NCI-H510A (cell line): ENCODE measurements around the gene ARID1B.

Experiments used
- DNase-seq: peaks from one replicate; lab custom pipeline; 2025; lab: John Stamatoyannopoulos, UW

ARID1B gene

DNA sequence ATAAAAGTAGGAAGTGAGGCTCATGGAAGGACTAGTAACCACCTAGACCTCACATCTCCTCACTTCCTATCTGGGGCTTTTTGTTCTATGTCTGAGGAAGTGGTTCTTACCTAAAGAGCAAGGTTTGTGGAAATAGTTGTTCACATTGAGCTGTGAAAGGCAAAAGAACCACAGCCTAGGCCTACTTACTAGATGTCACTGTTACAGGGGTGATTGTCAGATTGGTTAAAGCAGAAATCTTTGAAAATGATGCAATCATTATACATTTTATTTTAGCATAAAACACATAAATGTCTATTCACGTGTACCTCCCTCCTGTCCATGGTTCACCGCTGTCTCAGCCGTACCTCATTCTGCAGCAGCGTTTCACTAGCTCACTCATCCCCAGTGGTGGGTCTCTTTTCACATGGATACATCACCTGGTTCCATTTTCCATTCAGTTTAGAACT, 277.4 kb downstream of the ARID1B start:
- DNase-seq = no peak

DNA sequence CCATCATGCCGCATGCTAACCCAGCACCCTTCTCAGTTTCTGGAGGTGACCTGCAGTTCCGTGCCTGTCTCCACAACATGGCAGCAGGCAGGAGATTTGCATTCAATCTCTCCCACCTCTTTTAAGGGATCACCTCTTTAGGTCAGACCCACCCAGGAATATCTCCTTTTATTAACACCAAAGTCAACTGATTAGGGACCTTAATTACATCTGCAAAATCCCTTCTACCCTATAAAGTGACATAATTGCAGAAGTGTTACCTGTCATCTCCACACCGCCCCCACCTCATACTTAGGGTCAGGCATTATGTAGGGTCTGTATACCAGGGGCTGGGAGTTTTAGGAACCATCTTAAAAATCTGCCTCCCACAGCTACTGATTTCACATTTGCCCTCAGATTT, 278.7 kb downstream of the ARID1B start:
- DNase-seq = no peak

DNA sequence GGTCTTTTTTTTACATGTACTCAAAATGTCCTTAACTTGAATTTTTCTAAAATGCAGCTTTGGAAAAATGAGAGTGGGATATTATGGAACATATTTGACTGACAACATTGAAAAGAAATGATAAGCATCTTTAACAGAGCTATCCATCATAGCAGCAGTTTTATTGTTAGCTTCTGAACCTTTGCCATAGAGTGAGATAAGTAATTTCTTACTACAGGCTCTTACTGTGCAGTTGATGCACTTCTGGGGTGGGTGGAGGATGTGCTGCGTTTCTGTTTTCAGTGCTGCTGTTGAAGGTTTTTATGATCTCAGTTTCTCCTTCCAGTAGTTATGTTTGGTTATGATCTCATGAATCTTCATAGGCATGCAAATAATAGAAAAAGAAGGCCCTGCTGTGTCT, 279.1 kb downstream of the ARID1B start:
- DNase-seq = no peak

DNA sequence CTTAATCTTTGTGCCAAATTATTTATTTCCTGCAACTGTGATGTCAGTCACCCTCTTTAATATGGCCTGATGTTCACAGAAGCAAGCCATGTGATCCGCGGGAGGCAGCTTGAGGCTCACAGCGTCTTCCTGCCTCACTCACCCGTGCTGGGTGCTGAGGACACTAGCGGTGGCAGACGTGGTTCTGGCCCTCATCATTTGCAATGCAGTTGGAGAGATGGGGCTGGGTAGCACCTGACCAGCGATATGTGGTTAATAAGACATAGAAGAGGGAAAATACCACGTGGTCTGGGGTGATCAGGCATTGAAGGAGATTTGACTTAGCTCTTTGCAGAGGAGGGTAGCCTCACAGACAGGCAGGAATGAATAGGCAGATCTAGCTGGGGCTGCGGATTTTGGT, 281.4 kb downstream of the ARID1B start:
- no peak for DNase-seq

DNA sequence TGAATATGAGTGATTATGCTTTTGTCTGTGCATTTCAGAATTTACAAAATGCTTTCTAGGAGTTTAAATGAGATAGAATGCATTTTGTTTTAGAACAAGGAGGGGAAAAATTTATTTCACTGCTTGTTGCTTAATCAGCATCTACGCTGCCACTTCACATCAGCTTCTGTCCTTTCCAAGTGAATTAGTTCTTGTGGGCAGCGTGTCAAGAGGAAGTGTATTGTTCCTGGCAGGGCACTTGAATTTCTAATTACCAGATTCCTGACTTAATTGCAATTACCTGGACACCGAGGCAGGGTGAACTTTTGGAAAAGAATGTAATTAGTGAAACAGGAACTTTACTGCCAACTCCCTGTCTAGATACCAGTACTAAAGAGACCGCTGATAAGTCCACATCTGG, 282.6 kb downstream of the ARID1B start:
- DNase-seq = no peak

DNA sequence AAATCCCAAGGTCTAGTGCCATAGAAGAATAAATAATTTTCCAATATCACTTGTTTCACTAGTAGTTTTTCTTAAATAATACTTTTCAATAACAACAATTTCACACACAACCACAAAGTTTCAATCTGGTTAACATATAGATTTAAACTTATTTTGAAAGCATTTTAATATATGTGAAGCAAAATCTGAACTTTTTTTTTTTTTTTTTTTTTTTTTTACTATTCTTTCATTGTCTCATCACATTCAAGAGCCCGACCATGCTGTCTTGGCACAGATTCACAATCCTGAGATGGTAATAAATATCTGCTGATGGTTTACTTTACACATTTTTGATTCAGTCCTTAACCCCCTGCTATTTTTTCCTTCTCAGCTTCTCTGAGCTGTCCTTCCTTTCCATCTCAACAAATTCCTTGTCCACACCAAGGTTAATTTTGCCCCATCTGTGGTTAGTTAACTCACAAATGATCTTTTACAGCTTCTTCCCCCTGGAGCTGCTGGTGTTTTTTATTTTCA, 283.3 kb downstream of the ARID1B start:
- DNase-seq = no peak

DNA sequence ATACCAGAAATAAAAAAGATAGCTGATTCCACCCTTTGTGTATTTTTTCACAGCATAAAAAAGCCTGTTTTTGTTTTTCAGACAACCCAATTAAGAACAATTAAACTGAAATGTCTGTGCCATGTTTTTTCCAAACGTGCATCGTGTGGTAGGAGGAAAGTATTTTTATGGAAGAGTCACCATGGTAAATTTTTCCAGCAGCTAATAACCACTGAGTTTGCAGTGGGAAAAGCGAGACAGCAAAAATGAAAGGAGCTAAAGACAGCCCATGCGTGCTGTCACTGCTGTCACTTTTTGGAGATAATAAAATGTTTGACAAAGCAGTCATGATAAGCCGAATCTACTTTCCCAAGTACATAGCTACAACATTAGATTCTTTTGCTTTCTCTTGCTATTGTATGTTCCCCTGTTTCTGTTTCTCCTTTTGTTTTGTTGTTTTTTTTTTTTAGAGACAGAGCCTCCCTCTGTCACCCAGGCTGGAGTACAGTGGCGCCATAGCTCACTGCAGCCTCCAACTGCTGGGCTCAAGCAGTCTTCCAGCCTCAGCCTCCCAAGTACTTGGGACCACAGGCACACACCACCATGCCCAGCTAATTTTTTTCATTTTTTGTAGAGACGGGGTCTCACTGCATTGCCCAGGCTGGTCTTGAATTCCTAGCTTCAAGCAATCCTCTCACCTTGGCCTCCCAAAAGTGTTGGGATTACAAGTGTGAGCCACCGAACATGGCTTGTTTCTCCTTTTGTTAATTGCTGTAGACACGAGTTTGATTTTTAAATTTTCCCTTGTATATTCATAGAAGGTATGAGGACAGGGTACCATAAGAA, 284.8 kb downstream of the ARID1B start:
- DNase-seq = no peak

DNA sequence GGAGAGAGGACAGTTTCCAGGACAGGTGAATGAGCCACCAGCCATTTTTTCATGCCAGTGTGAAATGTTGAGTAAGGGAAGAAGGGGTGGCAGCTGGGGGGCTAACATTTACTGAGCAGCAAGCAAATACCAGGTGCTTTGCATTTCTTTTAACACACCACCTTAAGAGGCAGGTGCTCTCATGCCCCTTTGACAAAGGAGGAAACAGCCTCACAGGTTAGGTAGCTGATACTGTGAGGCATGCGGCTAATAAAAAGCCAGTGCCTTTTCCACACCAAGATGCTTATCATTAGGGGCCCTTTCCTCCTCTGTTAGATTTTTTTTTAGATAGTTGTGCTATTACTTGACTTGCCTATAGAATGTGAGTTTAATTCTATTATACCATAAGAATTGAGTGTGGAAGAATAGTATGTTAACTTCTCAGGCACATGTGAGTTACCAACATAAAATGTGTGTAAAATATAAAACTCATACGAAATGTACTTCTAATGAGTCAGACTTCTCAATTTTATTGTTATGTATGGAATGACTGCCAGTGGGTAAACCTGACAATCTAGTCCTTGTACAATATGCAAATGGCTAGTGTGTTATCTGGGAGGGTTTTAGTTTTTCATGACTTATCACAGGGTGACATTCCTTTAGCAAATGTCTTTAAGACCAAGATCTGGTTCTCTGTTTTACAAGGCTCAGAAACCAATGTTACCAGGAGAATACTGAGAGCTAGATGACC, 286.2 kb downstream of the ARID1B start:
- DNase-seq = no peak

DNA sequence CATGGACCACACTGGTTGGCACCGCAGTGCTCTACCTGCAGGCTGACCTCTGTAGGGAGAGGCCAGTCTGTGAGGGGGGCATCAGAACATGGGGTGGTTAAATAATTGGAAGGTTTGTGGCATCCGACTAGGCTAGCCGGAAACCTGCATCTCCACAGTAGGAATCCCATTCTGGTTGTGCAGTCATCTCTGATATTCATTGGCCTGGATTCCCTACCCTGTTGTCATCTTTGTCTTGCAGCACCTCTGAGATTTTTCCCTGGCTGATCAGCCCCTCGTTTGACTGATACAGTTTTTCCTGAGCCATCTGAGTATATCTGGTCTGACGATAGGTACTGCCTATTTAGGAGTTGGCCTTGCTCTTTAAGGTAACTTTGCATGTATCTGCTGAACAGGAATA, 286.7 kb downstream of the ARID1B start:
- DNase-seq = no peak

DNA sequence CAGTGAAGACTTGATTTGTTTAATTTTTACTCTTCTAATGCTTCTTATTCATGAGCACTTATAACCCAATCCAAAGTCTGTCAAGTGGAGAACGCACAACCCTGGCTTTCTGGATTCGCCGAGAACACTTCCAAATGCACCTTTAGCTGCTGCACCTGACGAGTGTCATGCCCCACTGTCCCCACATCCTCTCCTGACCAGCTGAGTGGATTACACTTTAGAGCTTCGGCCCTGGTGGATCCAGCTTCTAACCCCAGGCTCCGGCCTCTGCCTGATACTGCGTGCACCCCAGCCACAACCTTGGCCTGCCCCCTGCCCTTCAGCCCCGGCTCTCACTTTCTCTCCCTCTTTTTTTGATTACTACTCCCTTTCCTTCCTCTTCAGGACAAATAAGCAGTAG, 287.3 kb downstream of the ARID1B start:
- no peak for DNase-seq

DNA sequence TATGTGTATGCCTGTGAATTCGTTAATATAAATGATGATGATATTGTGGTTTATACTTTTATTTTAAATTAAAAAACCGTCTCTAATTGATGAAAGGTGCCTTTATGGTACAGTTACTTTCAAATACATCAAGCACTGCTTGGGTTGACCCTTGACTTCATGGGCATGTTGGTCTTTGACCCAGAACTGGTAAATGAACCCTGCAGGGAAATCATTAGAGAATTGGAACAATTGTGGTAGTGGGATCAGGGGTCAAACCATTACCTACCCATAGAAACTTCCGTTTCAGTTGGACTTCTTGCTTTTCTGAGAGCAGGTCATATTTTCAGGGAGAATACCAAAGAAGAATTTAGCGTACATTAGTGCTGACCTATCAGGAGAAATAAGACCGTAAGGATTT, 288.2 kb downstream of the ARID1B start:
- DNase-seq = no peak

DNA sequence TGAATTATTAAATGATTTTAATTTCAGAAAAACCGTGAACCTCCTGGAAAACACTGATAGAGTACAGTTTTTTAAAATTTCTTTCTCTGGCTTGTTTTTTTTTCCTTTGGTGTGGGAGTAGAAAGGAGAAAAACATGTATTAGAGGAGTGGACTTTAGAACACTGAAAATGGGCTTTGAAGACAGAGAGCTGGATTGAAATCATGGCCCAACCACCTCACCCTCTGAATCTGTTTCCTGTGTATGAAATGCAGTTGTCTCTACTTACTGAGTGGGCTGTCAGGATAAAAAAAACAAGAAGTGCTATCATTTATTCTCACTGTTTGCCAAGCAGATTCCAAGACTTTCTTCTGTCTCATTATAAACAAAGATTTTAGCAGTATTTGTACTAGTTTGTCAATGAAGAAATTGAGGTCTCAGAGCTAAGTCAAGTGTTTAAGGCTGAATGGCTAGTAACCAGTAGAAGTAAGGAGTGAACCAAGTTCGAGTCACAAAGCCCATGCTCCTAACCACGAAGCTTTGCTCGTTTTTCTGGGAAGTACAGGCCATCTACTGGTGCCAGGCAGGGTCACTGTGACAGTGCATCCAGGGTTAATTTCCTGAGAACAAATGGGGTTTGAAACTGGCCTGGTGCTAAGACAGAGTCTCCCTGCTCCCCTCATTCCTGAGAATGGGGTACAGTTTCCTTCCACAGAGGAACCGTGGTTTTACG, 289.8 kb downstream of the ARID1B start:
- no peak for DNase-seq

DNA sequence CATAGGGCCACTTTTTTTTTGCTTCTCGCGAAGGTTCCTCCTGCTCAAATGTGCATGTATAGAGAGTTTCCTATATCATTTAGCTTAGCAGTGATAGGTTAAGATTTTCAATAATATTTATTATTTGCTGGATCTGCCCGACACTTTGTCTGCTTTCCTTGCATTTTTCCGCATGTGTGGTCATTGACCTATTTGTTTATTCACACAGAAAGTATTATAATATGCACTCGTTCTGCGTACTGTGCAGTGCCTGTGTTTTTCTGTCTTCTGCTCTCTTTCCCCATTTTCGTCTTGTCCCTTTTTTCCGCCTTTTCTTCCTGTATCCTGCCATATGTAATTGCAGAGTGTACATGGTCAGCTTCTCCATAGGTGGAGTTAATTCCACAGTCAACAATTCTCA, 290.3 kb downstream of the ARID1B start:
- no peak for DNase-seq

DNA sequence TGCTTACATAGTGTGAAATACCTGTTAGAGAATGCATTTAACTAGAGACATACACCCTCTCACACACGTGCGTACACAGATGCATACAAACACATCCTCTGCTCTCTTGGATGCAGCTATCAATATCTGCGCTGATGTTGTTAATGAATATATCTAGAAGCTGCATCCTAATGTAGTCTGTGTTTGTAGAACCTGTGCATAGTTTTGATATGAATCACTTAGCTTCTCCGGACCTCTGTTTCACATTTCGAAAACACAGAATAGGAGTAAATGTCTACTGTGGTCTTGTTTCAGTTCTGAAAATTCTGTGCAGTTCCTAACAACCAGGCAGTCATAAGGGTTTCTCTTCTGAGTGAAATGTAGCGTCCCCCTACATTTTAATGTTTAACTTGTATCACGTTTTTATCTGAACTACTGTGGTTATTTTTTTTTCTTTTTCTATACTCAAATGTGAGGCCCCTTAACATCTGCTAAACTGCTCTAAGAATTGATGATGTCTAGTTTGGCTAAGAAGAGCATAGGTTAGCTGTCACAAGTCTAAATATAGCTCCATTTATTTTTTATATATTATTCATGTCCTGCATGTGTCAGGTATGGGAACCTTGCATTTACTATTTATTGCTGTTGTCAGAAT, 291.6 kb downstream of the ARID1B start:
- no peak for DNase-seq

DNA sequence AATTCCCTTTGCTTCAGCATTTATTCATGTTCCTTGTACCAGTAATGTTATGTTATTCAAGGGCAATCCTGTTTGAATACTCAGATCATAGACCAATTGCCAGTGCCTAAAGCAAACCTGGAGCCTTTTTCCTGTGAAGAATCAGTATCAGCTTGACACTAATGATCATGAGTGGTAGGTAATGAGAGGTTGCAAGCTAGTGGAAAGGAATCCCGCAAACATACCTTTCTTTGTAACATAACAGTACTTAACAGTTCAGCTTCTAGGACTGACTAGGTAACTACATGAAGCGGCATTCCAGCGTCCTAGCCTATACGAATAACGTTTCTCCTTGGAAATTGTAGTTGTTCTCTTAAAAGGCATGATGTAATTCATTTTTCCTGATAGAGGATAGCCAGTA, 292.4 kb downstream of the ARID1B start:
- DNase-seq = no peak

DNA sequence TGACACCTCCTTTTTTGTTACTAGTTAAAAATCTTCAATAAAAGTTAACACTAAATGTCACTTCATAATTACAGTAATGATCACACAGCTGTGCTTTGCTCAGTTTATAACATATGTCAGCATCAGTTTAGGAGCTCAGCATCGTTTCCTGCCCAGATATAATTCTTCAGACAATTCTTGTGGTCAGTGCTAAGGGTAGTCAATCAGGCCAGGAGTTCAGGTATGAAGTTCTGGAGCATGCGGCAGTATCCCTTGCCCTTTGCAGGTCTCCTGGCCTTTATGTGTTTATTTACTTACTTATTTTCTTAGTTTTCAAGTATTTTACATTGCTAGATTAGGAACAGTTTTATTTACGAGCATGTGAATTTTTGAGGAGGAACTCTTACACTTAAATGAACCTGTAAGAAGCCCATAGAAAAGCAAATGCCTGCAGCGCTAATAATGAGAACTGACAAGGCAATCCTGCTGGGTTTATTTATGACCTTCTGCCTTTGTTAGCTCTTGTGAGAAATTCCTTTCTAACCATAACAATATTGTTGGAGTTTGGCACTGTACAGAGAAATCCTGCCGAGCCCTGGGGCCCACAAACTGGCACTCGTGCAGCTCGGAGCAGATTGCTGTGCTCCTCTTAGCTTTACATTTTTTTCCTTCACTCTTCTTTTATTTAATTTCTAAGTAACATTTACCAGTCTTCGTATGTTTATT, 293.4 kb downstream of the ARID1B start:
- no peak for DNase-seq

DNA sequence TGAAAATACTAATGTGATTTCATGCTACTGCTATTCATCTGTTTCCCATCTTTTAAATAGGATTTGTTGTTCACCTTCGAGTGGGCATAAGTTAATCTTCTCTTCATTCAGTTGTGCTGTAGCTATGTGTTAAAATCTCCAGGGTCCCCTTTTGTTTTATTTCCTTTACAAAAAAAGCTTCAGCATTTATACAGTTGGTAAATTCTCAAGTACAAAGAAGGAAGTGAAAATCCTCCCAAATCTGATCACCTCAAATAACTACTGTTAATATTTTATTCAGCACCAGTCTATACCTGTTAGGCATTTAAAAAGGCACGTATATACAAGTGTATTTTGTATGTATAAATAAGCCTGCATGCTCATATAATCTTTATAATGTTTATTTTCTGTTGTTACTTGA, 294.9 kb downstream of the ARID1B start:
- no peak for DNase-seq

DNA sequence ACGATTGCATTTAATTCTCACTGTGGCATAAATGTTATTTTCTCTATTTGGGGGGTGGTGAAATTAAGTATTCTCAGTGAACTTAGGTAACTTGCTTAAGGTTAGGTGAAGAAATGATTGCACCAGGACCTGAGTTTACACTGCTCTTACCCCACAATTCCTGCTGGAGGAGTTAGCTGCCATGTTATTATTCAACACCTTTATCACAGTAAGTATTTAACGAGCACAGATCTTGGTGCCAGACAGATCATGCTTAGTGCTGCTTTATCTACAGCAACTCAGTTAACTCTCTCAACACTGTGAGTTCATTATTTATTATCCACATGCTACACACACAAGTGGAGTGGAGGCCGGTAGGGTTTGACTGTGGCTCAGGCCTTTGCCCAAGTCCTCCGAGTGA, 296.4 kb downstream of the ARID1B start:
- DNase-seq = no peak

DNA sequence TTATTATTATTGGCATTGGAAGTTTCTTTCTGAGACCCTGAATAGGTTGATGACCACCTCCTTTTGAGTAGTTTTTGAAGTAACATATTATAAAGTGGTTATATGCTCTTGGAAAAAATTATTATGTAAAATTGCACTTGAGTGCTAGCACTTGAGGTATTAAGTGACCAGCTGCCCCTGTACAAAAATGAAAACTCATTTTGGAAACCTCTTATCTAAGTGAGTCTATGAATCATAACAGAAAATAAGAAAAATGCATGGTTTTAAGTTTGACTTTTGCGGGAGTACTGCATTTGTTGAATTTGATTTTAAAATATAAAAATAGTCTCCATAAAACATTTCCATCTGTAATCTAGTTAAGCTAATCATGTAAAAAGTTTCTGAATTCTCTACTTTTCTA, 297.8 kb downstream of the ARID1B start:
- DNase-seq = no peak

DNA sequence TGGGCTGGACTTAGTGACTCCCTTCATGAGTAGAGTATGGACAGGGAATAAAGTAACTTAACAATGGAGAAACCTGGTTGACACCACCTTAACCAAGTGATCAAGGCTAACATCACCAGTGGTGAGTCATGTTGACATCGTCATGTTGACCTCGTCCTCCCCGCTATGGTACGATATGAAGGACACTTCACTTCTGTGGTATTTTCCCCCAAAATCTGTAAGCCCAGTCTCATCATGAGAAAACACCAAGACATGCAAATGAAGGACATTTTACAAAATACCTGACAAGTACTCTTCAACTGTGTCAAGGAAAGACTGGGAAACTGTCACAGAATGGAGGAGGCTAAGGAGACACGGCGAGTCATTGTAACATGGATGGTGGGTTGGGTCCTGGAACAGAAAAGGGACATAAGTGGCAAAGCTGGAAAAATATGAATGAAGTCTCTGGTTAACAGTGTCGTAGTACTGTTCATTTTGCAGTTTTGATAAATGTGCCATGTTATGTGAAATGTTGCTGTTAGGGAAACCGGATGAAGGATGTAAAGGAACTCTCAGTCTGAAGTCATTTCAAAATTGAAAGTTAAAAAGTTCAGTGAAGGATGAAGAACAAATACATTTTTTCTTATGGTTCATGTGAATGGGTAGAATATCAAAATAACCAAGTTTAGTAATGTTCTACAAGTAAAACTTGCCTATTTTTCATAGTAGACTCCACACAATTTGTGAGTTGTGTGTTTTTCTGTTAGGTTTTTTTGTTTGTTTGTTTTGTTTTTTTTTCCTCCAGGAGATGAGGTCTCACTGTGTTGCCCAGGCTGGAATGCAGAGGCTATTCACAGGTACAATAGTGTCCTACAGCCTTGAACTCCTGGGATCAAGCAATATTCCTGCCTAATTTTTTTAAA, 298.6 kb downstream of the ARID1B start:
- DNase-seq = no peak

DNA sequence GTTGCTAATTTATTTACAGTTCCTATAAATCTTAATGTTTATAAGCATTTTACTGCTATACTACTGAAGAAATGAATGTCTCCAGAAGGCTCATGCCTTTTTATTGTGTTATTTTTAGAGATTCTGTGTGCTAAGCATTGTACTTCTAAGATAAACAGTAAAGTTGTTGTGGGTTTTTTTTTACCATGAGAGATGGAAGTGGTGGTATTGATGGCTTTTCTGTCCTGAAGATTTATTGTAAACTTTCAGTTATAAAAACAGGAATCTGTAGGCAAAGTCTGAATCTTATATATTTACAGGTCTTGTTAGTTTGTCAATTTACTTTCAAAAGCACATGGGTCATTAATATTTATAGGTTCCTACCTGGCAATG, 299.3 kb downstream of the ARID1B start:
- DNase-seq = no peak
